WERI-Rb-1 (cell line): ENCODE measurements around the gene ZFPM1.

ENCODE experiments used
- DNase-seq: peaks from one replicate; pipeline ENCODE4 v3.0.0-alpha.2; 2020
- H3K27ac ChIP-seq: fragments of 250-450 bp; sonication (Bioruptor Pico); 2 replicates; pipeline ENCODE4 v1.5.1; 2020; ENCODE audit warnings: mild to moderate bottlenecking, moderate library complexity
- H3K27me3 ChIP-seq: fragments of 250-450 bp; sonication (Bioruptor Pico); 2 replicates; pipeline ENCODE4 v1.5.1; 2021; ENCODE audit warnings: mild to moderate bottlenecking, low read depth, moderate library complexity; ENCODE audit not compliant: insufficient read depth, severe bottlenecking
- H3K36me3 ChIP-seq: fragments of 250-450 bp; sonication (Bioruptor Pico); 2 replicates; pipeline ENCODE4 v1.5.1; 2020; ENCODE audit warnings: mild to moderate bottlenecking, moderate library complexity
- H3K4me3 ChIP-seq: 2 replicates; pipeline ENCODE4 v1.5.1; 2011; ENCODE audit warnings: low read depth, mild to moderate bottlenecking, control low read depth, low read length
- H3K9me3 ChIP-seq: fragments of 250-450 bp; sonication (Bioruptor Pico); 2 replicates; pipeline ENCODE4 v1.5.1; 2021; ENCODE audit warnings: mild to moderate bottlenecking, moderate library complexity; ENCODE audit not compliant: severe bottlenecking
- CTCF ChIP-seq: IDR thresholded peaks from 2 replicates; pipeline ENCODE4 v1.5.1; 2011; ENCODE audit warnings: low read depth, mild to moderate bottlenecking, control low read depth, inconsistent platforms, low read length

ZFPM1 gene

GRCh38 chr16:88416686-88417085 is 36.4 kb upstream of the ZFPM1 start:
- H3K36me3 ChIP-seq = no peaks in the 10 kb centered on the region
- no peak overlapping the region for H3K4me3 ChIP-seq
- H3K27ac ChIP-seq = no peak overlapping the region
- TF ChIP-seq CTCF = no peak
- DNase-seq = no peak
- no peaks in the 10 kb centered on the region for H3K9me3 ChIP-seq
- no peaks in the 10 kb centered on the region for H3K27me3 ChIP-seq

GRCh38 chr16:88417684-88418476 is 35.2 kb upstream of the ZFPM1 start:
- Histone ChIP-seq H3K4me3 (no peak overlapping the region), H3K36me3 (no peaks in the 10 kb centered on the region), H3K27me3 (no peaks in the 10 kb centered on the region), H3K27ac (no peak overlapping the region), H3K9me3 (no peaks in the 10 kb centered on the region)
- DNase-seq = no peak
- TF ChIP-seq CTCF = no peak

GRCh38 chr16:88418869-88419268 is 34.2 kb upstream of the ZFPM1 start:
- H3K36me3 ChIP-seq = no peaks in the 10 kb centered on the region
- DNase-seq = no peak
- TF ChIP-seq CTCF = no peak
- H3K27me3 ChIP-seq = no peaks in the 10 kb centered on the region
- H3K4me3 ChIP-seq = no peak overlapping the region
- no peak overlapping the region for H3K27ac ChIP-seq
- H3K9me3 ChIP-seq = no peaks in the 10 kb centered on the region

- no peaks in the 10 kb centered on the region for H3K36me3 ChIP-seq
- DNase-seq = no peak
- H3K4me3 ChIP-seq = no peak overlapping the region
- H3K27me3 ChIP-seq = no peaks in the 10 kb centered on the region
- H3K27ac ChIP-seq = no peak overlapping the region
- H3K9me3 ChIP-seq = no peaks in the 10 kb centered on the region
- TF ChIP-seq CTCF = no peak
Observed at GRCh38 chr16:88419790-88420189, 33.3 kb upstream of the ZFPM1 start.

GRCh38 chr16:88420496-88420895 is 32.6 kb upstream of the ZFPM1 start:
- H3K4me3 ChIP-seq = no peak overlapping the region
- no peak overlapping the region for H3K27ac ChIP-seq
- DNase-seq = no peak
- no peak for TF ChIP-seq CTCF
- no peaks in the 10 kb centered on the region for H3K36me3 ChIP-seq
- H3K9me3 ChIP-seq = no peaks in the 10 kb centered on the region
- H3K27me3 ChIP-seq = no peaks in the 10 kb centered on the region

- no peak overlapping the region for H3K27ac ChIP-seq
- H3K36me3 ChIP-seq = no peaks in the 10 kb centered on the region
- H3K9me3 ChIP-seq = no peaks in the 10 kb centered on the region
- H3K4me3 ChIP-seq = no peak overlapping the region
- no peak for DNase-seq
- no peak for TF ChIP-seq CTCF
- H3K27me3 ChIP-seq = no peaks in the 10 kb centered on the region
Observed at GRCh38 chr16:88421301-88421700, 31.8 kb upstream of the ZFPM1 start.
